Fibroblast of lung (primary cell): ENCODE results near the gene PTGIS. TPM values are rescaled to one million over a fixed set of nuclear protein-coding genes. Genes with fewer than 3 reads are reported as not detected.

Experiments used
- DNase-seq, 2 donors: peaks; one replicate each; pipeline versions ENCODE4 v3.0.0 to v3.0.0-alpha.2; 2010; ENCODE audit warnings: low read depth in 2 of 2
- H2AFZ ChIP-seq: 2 replicates; pipeline ENCODE4 v1.5.1; 2012; ENCODE audit warnings: low read length, control low read depth, inconsistent platforms
- H3K27ac ChIP-seq: 2 replicates; pipeline ENCODE4 v1.5.1; 2011; ENCODE audit warnings: low read length, control low read depth; ENCODE audit not compliant: insufficient read depth
- H3K27me3 ChIP-seq: 2 replicates; pipeline ENCODE4 v1.5.1; 2011; ENCODE audit warnings: mild to moderate bottlenecking, low read length; ENCODE audit not compliant: control insufficient read depth, insufficient read depth
- H3K36me3 ChIP-seq: 2 replicates; pipeline ENCODE4 v1.5.1; 2011; ENCODE audit warnings: low read length; ENCODE audit not compliant: control insufficient read depth, insufficient read depth
- H3K4me1 ChIP-seq: 2 replicates; pipeline ENCODE4 v1.5.1; 2011; ENCODE audit warnings: low read length; ENCODE audit not compliant: control insufficient read depth, insufficient read depth; ENCODE audit errors: extremely low read depth
- H3K4me2 ChIP-seq: 2 replicates; pipeline ENCODE4 v1.5.1; 2011; ENCODE audit warnings: low read length, control low read depth; ENCODE audit not compliant: insufficient read depth; ENCODE audit errors: extremely low read depth
- H3K4me3 ChIP-seq, 4 experiments: fragments of 200-600 bp in 1 of 4; sonication (generic) in 1 of 4; replicated peaks in 1 of 4; 2 replicates each; pipeline ENCODE4 v1.5.1; 2011 to 2016; ENCODE audit warnings: low read length in 4 of 4, low read depth in 3 of 4, mild to moderate bottlenecking in 3 of 4, control low read depth in 2 of 4, inconsistent platforms in 1 of 4, mixed read lengths in 1 of 4; ENCODE audit not compliant: insufficient read depth in 1 of 4; ENCODE audit errors: control extremely low read depth in 1 of 4
- H3K79me2 ChIP-seq: 2 replicates; pipeline ENCODE4 v1.5.1; 2012; ENCODE audit warnings: mild to moderate bottlenecking, low read length, inconsistent platforms; ENCODE audit not compliant: control insufficient read depth, insufficient read depth
- H3K9ac ChIP-seq: 2 replicates; pipeline ENCODE4 v1.5.1; 2011; ENCODE audit warnings: mild to moderate bottlenecking, low read length, control low read depth; ENCODE audit not compliant: insufficient read depth
- H3K9me3 ChIP-seq: 2 replicates; pipeline ENCODE4 v1.5.1; 2012; ENCODE audit warnings: low read depth, low read length; ENCODE audit not compliant: control insufficient read depth, insufficient read depth
- H4K20me1 ChIP-seq: 2 replicates; pipeline ENCODE4 v1.5.1; 2011; ENCODE audit warnings: low read length; ENCODE audit not compliant: control insufficient read depth, insufficient read depth; ENCODE audit errors: extremely low read depth
- EZH2 ChIP-seq: IDR thresholded peaks from 2 replicates; pipeline ENCODE4 v1.5.1; 2012; ENCODE audit warnings: low read length, control low read depth, mild to moderate bottlenecking; ENCODE audit errors: missing control alignments
- polyA plus RNA-seq, 2 donors: library from polyadenylated mRNA; depleted of rRNA in 1 of 2; stranded (reverse) in 1 of 2; unstranded in 1 of 2; fragments of >200 nt; gene quantifications; 2 replicates each; pipeline ENCODE4 v1.2.1, GENCODE V29; 2011 to 2012; ENCODE audit warnings: missing spikeins in 1 of 2
- total RNA-seq: library from RNA; depleted of rRNA; stranded (reverse); fragments of >200 nt; gene quantifications from 2 replicates; pipeline ENCODE4 v1.2.1, GENCODE V29; 2014
- TF ChIP-seq, protein P1 (sequence below), 2 donors: IDR thresholded peaks in 1 of 2; conservative IDR thresholded peaks in 1 of 2; 1 replicate in 1 of 2; 2 replicates in 1 of 2; pipeline ENCODE4 v1.5.1; 2011 to 2012; ENCODE audit warnings: low read length in 2 of 2, control low read depth in 1 of 2, inconsistent platforms in 1 of 2, low read depth in 1 of 2, mild to moderate bottlenecking in 1 of 2

The PTGIS gene
- total and polyA plus RNA-seq, 2 donors (not counting 1 experiment from before 2014, with no cell fraction given): 6.8 to 41.5 TPM

DNA sequence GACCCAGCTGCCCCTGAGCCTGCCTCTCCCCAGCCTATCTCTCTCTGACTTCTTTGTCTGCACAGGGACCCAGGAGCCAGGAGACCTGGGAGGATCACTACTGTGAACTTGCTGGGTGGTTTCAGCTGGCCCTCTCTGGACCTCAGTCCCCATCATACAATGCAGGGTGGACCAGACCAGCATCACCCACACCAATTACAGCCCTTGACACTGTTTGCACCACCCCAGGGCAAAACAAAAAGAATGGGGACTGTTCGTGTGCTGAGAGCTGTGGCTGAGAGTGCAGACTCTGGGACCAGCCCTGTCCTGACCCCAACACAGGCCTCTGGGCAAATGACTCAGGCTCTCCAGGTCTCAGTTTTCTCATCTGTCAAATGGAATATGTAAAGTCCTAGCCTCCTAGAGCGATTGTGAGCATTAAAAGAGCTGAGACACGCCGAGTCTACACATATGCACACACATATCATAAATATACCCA, 25.4 kb downstream of the PTGIS start:
- no peak overlapping the region for H3K27ac ChIP-seq
- H3K9ac ChIP-seq: no peak overlapping the region
- no peaks in the 10 kb centered on the region for H3K36me3 ChIP-seq
- H3K9me3 ChIP-seq: no peaks in the 10 kb centered on the region
- no peak for DNase-seq
- H3K79me2 ChIP-seq: no peaks in the 10 kb centered on the region
- H3K4me2 ChIP-seq: no peak overlapping the region
- no peaks in the 10 kb centered on the region for H4K20me1 ChIP-seq
- TF ChIP-seq, protein P1, sequence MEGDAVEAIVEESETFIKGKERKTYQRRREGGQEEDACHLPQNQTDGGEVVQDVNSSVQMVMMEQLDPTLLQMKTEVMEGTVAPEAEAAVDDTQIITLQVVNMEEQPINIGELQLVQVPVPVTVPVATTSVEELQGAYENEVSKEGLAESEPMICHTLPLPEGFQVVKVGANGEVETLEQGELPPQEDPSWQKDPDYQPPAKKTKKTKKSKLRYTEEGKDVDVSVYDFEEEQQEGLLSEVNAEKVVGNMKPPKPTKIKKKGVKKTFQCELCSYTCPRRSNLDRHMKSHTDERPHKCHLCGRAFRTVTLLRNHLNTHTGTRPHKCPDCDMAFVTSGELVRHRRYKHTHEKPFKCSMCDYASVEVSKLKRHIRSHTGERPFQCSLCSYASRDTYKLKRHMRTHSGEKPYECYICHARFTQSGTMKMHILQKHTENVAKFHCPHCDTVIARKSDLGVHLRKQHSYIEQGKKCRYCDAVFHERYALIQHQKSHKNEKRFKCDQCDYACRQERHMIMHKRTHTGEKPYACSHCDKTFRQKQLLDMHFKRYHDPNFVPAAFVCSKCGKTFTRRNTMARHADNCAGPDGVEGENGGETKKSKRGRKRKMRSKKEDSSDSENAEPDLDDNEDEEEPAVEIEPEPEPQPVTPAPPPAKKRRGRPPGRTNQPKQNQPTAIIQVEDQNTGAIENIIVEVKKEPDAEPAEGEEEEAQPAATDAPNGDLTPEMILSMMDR (conservative IDR thresholded peaks at IDR 0.05 in 1 of 2, IDR thresholded peaks at IDR 0.05 in 1 of 2; ENCODE audit: low read depth in 1 of 2, low read length in 2 of 2): no peak
- TF ChIP-seq EZH2: no peak
- no peaks in the 10 kb centered on the region for H3K4me1 ChIP-seq
- H3K4me3 ChIP-seq: no peak overlapping the region
- no peak overlapping the region for H2AFZ ChIP-seq
- H3K27me3 ChIP-seq: no peaks in the 10 kb centered on the region

DNA sequence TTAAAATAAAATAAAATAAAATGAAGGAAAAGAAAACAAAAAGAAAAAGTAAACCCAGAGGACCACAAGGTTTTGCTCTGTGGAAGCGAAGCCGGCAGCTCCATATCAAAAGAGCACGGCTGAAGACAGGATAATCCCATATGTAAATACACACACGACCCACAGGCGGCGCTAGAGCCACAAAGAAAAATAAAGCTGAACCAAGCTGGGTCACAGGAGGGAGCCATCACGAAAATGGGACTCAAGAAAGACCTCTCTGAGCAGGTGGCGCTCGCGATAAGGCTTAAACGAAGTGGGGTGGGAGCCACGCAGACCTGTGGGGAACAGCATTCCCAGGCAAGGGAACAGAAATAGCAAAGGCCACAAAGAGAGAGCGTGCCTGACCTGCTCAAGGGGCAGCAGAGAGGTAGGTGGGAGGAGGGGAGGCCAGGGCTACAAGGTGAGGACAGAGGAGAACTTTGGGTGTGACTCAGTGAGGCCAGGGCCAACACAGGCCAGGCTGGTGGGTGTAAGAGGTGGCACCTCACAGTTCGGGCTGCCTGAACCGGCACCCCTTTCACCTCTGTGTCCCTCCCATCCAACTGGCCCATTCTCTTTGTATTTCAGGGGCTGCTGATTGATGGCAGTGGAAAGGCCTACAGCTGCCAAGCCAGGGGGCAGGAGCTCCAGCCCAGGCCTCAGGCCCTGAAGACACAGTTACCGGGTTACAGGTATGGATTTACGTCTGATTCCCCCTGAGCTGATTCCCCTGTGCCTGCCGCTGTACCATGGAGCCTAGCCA, 26.0 kb downstream of the PTGIS start:
- Histone ChIP-seq H2AFZ (no peak overlapping the region), H3K27me3 (no peaks in the 10 kb centered on the region), H3K4me2 (no peak overlapping the region), H3K36me3 (no peaks in the 10 kb centered on the region), H3K79me2 (no peaks in the 10 kb centered on the region), H3K4me3 (no peak overlapping the region), H3K27ac (no peak overlapping the region), H4K20me1 (no peaks in the 10 kb centered on the region), H3K4me1 (no peaks in the 10 kb centered on the region), H3K9ac (no peak overlapping the region), H3K9me3 (no peaks in the 10 kb centered on the region)
- TF ChIP-seq EZH2: no peak
- TF ChIP-seq, protein P1 (conservative IDR thresholded peaks at IDR 0.05 in 1 of 2, IDR thresholded peaks at IDR 0.05 in 1 of 2; ENCODE audit: low read depth in 1 of 2, low read length in 2 of 2): peak; percentile 78 to 85
- peak; percentile 53 to 69 for DNase-seq

DNA sequence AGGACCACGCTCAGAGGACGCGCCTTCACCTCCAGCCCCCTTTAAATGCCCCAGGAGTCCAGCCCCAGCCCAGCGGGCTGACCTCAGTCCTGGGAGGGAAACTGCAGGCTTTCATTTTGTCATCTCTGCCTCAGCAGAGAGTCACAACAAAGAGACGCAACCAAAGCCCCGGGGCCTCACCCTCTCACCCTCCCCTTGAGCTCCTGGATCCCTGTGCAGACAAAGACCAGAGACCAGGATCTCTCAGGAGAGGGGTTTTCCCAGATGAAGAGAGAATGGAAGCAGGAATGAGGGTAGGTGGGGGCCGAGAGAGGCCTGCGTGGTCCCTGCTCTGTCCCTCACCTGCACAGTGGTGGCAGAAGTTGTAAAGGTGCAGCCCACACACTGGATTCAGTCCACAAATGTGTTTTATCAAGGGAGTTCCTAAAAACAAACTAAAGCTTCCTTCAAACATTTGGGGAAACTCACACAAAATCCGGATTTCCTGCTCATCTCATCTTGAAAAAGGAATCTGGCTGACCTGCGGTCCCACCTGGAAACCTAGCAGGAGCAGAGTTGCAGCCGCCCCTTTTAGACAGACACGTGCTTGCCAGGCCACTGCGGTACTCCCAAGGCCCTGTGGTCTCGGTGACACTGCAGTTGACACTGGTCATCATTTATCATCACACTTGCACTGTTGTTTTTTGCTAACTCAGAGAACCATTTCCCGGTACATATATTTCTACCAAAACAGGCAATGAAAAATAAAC, 27.1 kb downstream of the PTGIS start:
- Histone ChIP-seq H3K4me3 (no peak overlapping the region), H4K20me1 (no peaks in the 10 kb centered on the region), H2AFZ (no peak overlapping the region), H3K36me3 (no peaks in the 10 kb centered on the region), H3K9me3 (no peaks in the 10 kb centered on the region), H3K27me3 (no peaks in the 10 kb centered on the region), H3K4me2 (no peak overlapping the region), H3K79me2 (no peaks in the 10 kb centered on the region), H3K27ac (no peak overlapping the region), H3K4me1 (no peaks in the 10 kb centered on the region), H3K9ac (no peak overlapping the region)
- no peak for DNase-seq
- TF ChIP-seq, protein P1 (conservative IDR thresholded peaks at IDR 0.05 in 1 of 2, IDR thresholded peaks at IDR 0.05 in 1 of 2; ENCODE audit: low read depth in 1 of 2, low read length in 2 of 2): no peak
- no peak for TF ChIP-seq EZH2
